ENCODE data around the gene UBE2N.

The UBE2N gene

GRCh38 chr12:93363841-93364297, 77.9 kb downstream of the UBE2N start:
- DNase-seq (ENCODE audit: low spot score) = no peak
- H3K79me1 ChIP-seq (ENCODE audit: low read depth, low read length) = no peaks in the 10 kb centered on the region
- WGBS, 2 donors (ENCODE audit: extremely low coverage in 2 of 2, insufficient read length in 2 of 2, insufficient replicate concordance in 1 of 2) = no CpG with 5 or more reads among the region's 3 CpGs
- H3K4ac ChIP-seq (ENCODE audit: low read length) = no peak overlapping the region
- H2BK15ac ChIP-seq (ENCODE audit: low read length) = no peak overlapping the region
- no peak overlapping the region for H3K27ac ChIP-seq (replicated peaks; ENCODE audit: low read length)
- no peak overlapping the region for H4K8ac ChIP-seq (ENCODE audit: low read depth, low read length)
- no peaks in the 10 kb centered on the region for H3K27me3 ChIP-seq (ENCODE audit: control insufficient read depth in 3 of 3, insufficient read depth in 3 of 3, low read depth in 1 of 3, low read length in 3 of 3)
- no peak overlapping the region for H4K91ac ChIP-seq (ENCODE audit: low read depth, low read length, poor library complexity)
- H3K9me3 ChIP-seq (replicated peaks in 1 of 2; ENCODE audit: control insufficient read depth in 2 of 2, insufficient read depth in 1 of 2, low read depth in 1 of 2, low read length in 2 of 2) = no peaks in the 10 kb centered on the region
- no peak overlapping the region for H3K23ac ChIP-seq (ENCODE audit: low read depth, low read length, poor library complexity)
- H3K4me2 ChIP-seq (ENCODE audit: insufficient read depth, low read length, poor library complexity, severe bottlenecking) = no peak overlapping the region
- no peak overlapping the region for H3K9ac ChIP-seq (ENCODE audit: low read depth, low read length, poor library complexity)
- H3K4me3 ChIP-seq (ENCODE audit: low read length in 2 of 2) = no peak overlapping the region
- H3K4me1 ChIP-seq (ENCODE audit: control insufficient read depth in 2 of 2, insufficient read depth in 1 of 2, low read depth in 1 of 2, low read length in 2 of 2) = peaks cover 0 to 2% of the 10 kb centered on the region in 2 donors
- H3K14ac ChIP-seq (ENCODE audit: low read length) = no peak overlapping the region
- no peak overlapping the region for H3K18ac ChIP-seq (ENCODE audit: low read length)
- H2BK12ac ChIP-seq (ENCODE audit: low read length) = no peak overlapping the region
- H2AFZ ChIP-seq (ENCODE audit: low read length) = no peak overlapping the region
- H2BK120ac ChIP-seq (ENCODE audit: low read depth, low read length) = no peak overlapping the region
- no peak overlapping the region for H2BK5ac ChIP-seq (ENCODE audit: low read length)
- no peak overlapping the region for H2AK5ac ChIP-seq (ENCODE audit: low read depth, low read length)
- H3K36me3 ChIP-seq (replicated peaks in 1 of 2; ENCODE audit: control insufficient read depth in 2 of 2, insufficient read depth in 2 of 2, low read length in 2 of 2) = no peaks in the 10 kb centered on the region

- Histone ChIP-seq H2BK15ac (ENCODE audit: low read length) (no peak overlapping the region), H4K8ac (ENCODE audit: low read depth, low read length) (no peak overlapping the region), H2AK5ac (ENCODE audit: low read depth, low read length) (no peak overlapping the region), H3K79me1 (ENCODE audit: low read depth, low read length) (no peaks in the 10 kb centered on the region), H3K23ac (ENCODE audit: low read depth, low read length, poor library complexity) (no peak overlapping the region), H3K18ac (ENCODE audit: low read length) (no peak overlapping the region), H3K4me1 (ENCODE audit: control insufficient read depth in 2 of 2, insufficient read depth in 1 of 2, low read depth in 1 of 2, low read length in 2 of 2) (peaks cover 0 to 2% of the 10 kb centered on the region in 2 donors), H3K9me3 (replicated peaks in 1 of 2; ENCODE audit: control insufficient read depth in 2 of 2, insufficient read depth in 1 of 2, low read depth in 1 of 2, low read length in 2 of 2) (no peaks in the 10 kb centered on the region), H3K4ac (ENCODE audit: low read length) (no peak overlapping the region), H3K36me3 (replicated peaks in 1 of 2; ENCODE audit: control insufficient read depth in 2 of 2, insufficient read depth in 2 of 2, low read length in 2 of 2) (no peaks in the 10 kb centered on the region), H4K91ac (ENCODE audit: low read depth, low read length, poor library complexity) (no peak overlapping the region), H2AFZ (ENCODE audit: low read length) (no peak overlapping the region), H3K27me3 (ENCODE audit: control insufficient read depth in 3 of 3, insufficient read depth in 3 of 3, low read depth in 1 of 3, low read length in 3 of 3) (no peaks in the 10 kb centered on the region), H3K27ac (replicated peaks; ENCODE audit: low read length) (no peak overlapping the region), H2BK120ac (ENCODE audit: low read depth, low read length) (no peak overlapping the region), H2BK12ac (ENCODE audit: low read length) (no peak overlapping the region), H3K14ac (ENCODE audit: low read length) (peak overlapping the region; percentile 76), H3K4me2 (ENCODE audit: insufficient read depth, low read length, poor library complexity, severe bottlenecking) (no peak overlapping the region), H3K9ac (ENCODE audit: low read depth, low read length, poor library complexity) (no peak overlapping the region), H2BK5ac (ENCODE audit: low read length) (no peak overlapping the region), H3K4me3 (ENCODE audit: low read length in 2 of 2) (no peak overlapping the region)
- no peak for DNase-seq (ENCODE audit: low spot score)
- WGBS, 2 donors (ENCODE audit: extremely low coverage in 2 of 2, insufficient read length in 2 of 2, insufficient replicate concordance in 1 of 2) = no CpG with 5 or more reads among the region's 5 CpGs
Measured at GRCh38 chr12:93361151-93361919, 80.4 kb downstream of the UBE2N start.

- Histone ChIP-seq H4K8ac (ENCODE audit: low read depth, low read length) (no peak overlapping the region), H3K4me2 (ENCODE audit: insufficient read depth, low read length, poor library complexity, severe bottlenecking) (no peak overlapping the region), H2BK15ac (ENCODE audit: low read length) (no peak overlapping the region), H2AK5ac (ENCODE audit: low read depth, low read length) (no peak overlapping the region), H3K9me3 (replicated peaks in 1 of 2; ENCODE audit: control insufficient read depth in 2 of 2, insufficient read depth in 1 of 2, low read depth in 1 of 2, low read length in 2 of 2) (no peaks in the 10 kb centered on the region), H3K4me1 (ENCODE audit: control insufficient read depth in 2 of 2, insufficient read depth in 1 of 2, low read depth in 1 of 2, low read length in 2 of 2) (peaks cover 0 to 2% of the 10 kb centered on the region in 2 donors), H2BK5ac (ENCODE audit: low read length) (no peak overlapping the region), H3K79me1 (ENCODE audit: low read depth, low read length) (no peaks in the 10 kb centered on the region), H4K91ac (ENCODE audit: low read depth, low read length, poor library complexity) (no peak overlapping the region), H3K27ac (replicated peaks; ENCODE audit: low read length) (no peak overlapping the region), H2AFZ (ENCODE audit: low read length) (no peak overlapping the region), H3K9ac (ENCODE audit: low read depth, low read length, poor library complexity) (no peak overlapping the region), H3K4me3 (ENCODE audit: low read length in 2 of 2) (no peak overlapping the region), H2BK12ac (ENCODE audit: low read length) (no peak overlapping the region), H3K23ac (ENCODE audit: low read depth, low read length, poor library complexity) (no peak overlapping the region), H3K27me3 (ENCODE audit: control insufficient read depth in 3 of 3, insufficient read depth in 3 of 3, low read depth in 1 of 3, low read length in 3 of 3) (no peaks in the 10 kb centered on the region), H3K14ac (ENCODE audit: low read length) (no peak overlapping the region), H3K18ac (ENCODE audit: low read length) (no peak overlapping the region), H2BK120ac (ENCODE audit: low read depth, low read length) (no peak overlapping the region), H3K36me3 (replicated peaks in 1 of 2; ENCODE audit: control insufficient read depth in 2 of 2, insufficient read depth in 2 of 2, low read length in 2 of 2) (no peaks in the 10 kb centered on the region), H3K4ac (ENCODE audit: low read length) (no peak overlapping the region)
- no CpG with 5 or more reads among the region's 2 CpGs for WGBS, 2 donors (ENCODE audit: extremely low coverage in 2 of 2, insufficient read length in 2 of 2, insufficient replicate concordance in 1 of 2)
- DNase-seq (ENCODE audit: low spot score) = no peak
Measured at GRCh38 chr12:93360688-93361087, 81.1 kb downstream of the UBE2N start.

- H3K4me1 ChIP-seq (ENCODE audit: control insufficient read depth in 2 of 2, insufficient read depth in 1 of 2, low read depth in 1 of 2, low read length in 2 of 2) = peaks cover 0 to 2% of the 10 kb centered on the region in 2 donors
- H3K18ac ChIP-seq (ENCODE audit: low read length) = no peak overlapping the region
- no peak overlapping the region for H2BK15ac ChIP-seq (ENCODE audit: low read length)
- H3K4me2 ChIP-seq (ENCODE audit: insufficient read depth, low read length, poor library complexity, severe bottlenecking) = no peak overlapping the region
- no peak overlapping the region for H3K14ac ChIP-seq (ENCODE audit: low read length)
- H4K91ac ChIP-seq (ENCODE audit: low read depth, low read length, poor library complexity) = no peak overlapping the region
- no CpG with 5 or more reads among the region's 2 CpGs for WGBS, 2 donors (ENCODE audit: extremely low coverage in 2 of 2, insufficient read length in 2 of 2, insufficient replicate concordance in 1 of 2)
- no peak overlapping the region for H2BK12ac ChIP-seq (ENCODE audit: low read length)
- H4K8ac ChIP-seq (ENCODE audit: low read depth, low read length) = no peak overlapping the region
- H2BK5ac ChIP-seq (ENCODE audit: low read length) = no peak overlapping the region
- H2AK5ac ChIP-seq (ENCODE audit: low read depth, low read length) = no peak overlapping the region
- no peaks in the 10 kb centered on the region for H3K9me3 ChIP-seq (replicated peaks in 1 of 2; ENCODE audit: control insufficient read depth in 2 of 2, insufficient read depth in 1 of 2, low read depth in 1 of 2, low read length in 2 of 2)
- no peaks in the 10 kb centered on the region for H3K27me3 ChIP-seq (ENCODE audit: control insufficient read depth in 3 of 3, insufficient read depth in 3 of 3, low read depth in 1 of 3, low read length in 3 of 3)
- no peak overlapping the region for H3K4ac ChIP-seq (ENCODE audit: low read length)
- H3K27ac ChIP-seq (replicated peaks; ENCODE audit: low read length) = no peak overlapping the region
- H3K4me3 ChIP-seq (ENCODE audit: low read length in 2 of 2) = no peak overlapping the region
- H2BK120ac ChIP-seq (ENCODE audit: low read depth, low read length) = no peak overlapping the region
- H3K36me3 ChIP-seq (replicated peaks in 1 of 2; ENCODE audit: control insufficient read depth in 2 of 2, insufficient read depth in 2 of 2, low read length in 2 of 2) = no peaks in the 10 kb centered on the region
- H2AFZ ChIP-seq (ENCODE audit: low read length) = no peak overlapping the region
- no peak for DNase-seq (ENCODE audit: low spot score)
- no peaks in the 10 kb centered on the region for H3K79me1 ChIP-seq (ENCODE audit: low read depth, low read length)
- H3K9ac ChIP-seq (ENCODE audit: low read depth, low read length, poor library complexity) = no peak overlapping the region
- no peak overlapping the region for H3K23ac ChIP-seq (ENCODE audit: low read depth, low read length, poor library complexity)
Measured at GRCh38 chr12:93358821-93359220, 82.9 kb downstream of the UBE2N start.

Data from neuronal stem cell (in vitro differentiated cells).